ENCODE results near the gene IL17REL. TPM values are rescaled to one million over a fixed set of nuclear protein-coding genes. Genes with fewer than 3 reads are reported as not detected.

IL17REL gene
- total and polyA plus RNA-seq, 2 of the 13 experiments (the other 11 are each of a cell fraction or from before 2014, with no cell fraction given) = not detected

- H2AFZ ChIP-seq (ENCODE audit: low read length) = no peak overlapping the region
- ATAC-seq (no peak), FAIRE-seq (no peak), DNase-seq (ENCODE audit: low spot score) (no peak)
- TF ChIP-seq TCF7L2 (IDR thresholded peaks at IDR 0.05; ENCODE audit: low read depth, low read length) = no peak
- no peak for TF ChIP-seq ZSCAN9 (CRISPR knock-in tag; IDR thresholded peaks at IDR 0.05; ENCODE audit: borderline replicate concordance)
- no peak for TF ChIP-seq KLF9 (CRISPR knock-in tag; IDR thresholded peaks at IDR 0.05; ENCODE audit: low read depth)
- no peak for TF ChIP-seq ZZZ3 (CRISPR knock-in tag; IDR thresholded peaks at IDR 0.05; ENCODE audit: borderline replicate concordance)
- H3K4me1 ChIP-seq (ENCODE audit: insufficient read depth, low read length) = no peaks in the 10 kb centered on the region
- 16% methylated on average over 12 of the region's 17 CpGs for WGBS (ENCODE audit: low lambda C conversion rate)
- in situ Hi-C loops (cut with HindIII; ENCODE audit: extremely low pct_ligation_motif_present, low pct_unique_long_range_greater_than_20kb) (no loop called here), intact Hi-C loops (cut with micrococcal nuclease; ENCODE audit: unreplicated experiment) (no loop called here)
- H3K27ac ChIP-seq (ENCODE audit: extremely low read length, insufficient read depth, low read length) = no peak overlapping the region
- no peak overlapping the region for H3K4me3 ChIP-seq (replicated peaks in 1 of 3; ENCODE audit: insufficient read depth in 1 of 3, low read depth in 2 of 3, low read length in 3 of 3)
- H3K27me3 ChIP-seq (ENCODE audit: control insufficient read depth in 1 of 2, insufficient read depth in 2 of 2, low read length in 2 of 2) = peaks cover 3 to 50% of the 10 kb centered on the region in 2 experiments
- no peaks in the 10 kb centered on the region for H3K36me3 ChIP-seq (replicated peaks in 1 of 2; ENCODE audit: control insufficient read depth in 1 of 2, insufficient read depth in 2 of 2, low read length in 2 of 2)
- no peak overlapping the region for H3K9ac ChIP-seq (ENCODE audit: insufficient read depth, low read depth, low read length)
- H4K20me1 ChIP-seq (ENCODE audit: insufficient read depth, low read length) = no peaks in the 10 kb centered on the region
- CTCF ChIA-PET (ENCODE audit: low intra/inter-chr PET ratio, low total read pairs) = no interaction called here
- no peaks in the 10 kb centered on the region for H3K79me2 ChIP-seq (ENCODE audit: insufficient read depth, low read length)
- H3K4me2 ChIP-seq (ENCODE audit: low read depth, low read length) = no peak overlapping the region
- no peaks in the 10 kb centered on the region for H3K9me3 ChIP-seq (ENCODE audit: low read length)
- POLR2A ChIA-PET = no interaction called here
- no TSS peak for BruUV-seq (replicated peaks)
Measured at GRCh38 chr22:50041361-50042065, 28.9 kb upstream of the IL17REL start.

GRCh38 chr22:50040717-50041116 is 28.2 kb upstream of the IL17REL start:
- no TSS peak for BruUV-seq (replicated peaks)
- intact Hi-C loops (cut with micrococcal nuclease; ENCODE audit: unreplicated experiment) = no loop called here
- POLR2A ChIA-PET = no interaction called here
- FAIRE-seq (no peak), DNase-seq (ENCODE audit: low spot score) (no peak), ATAC-seq (no peak)
- Histone ChIP-seq H4K20me1 (ENCODE audit: insufficient read depth, low read length) (no peaks in the 10 kb centered on the region), H3K9ac (ENCODE audit: insufficient read depth, low read depth, low read length) (no peak overlapping the region), H3K36me3 (replicated peaks in 1 of 2; ENCODE audit: control insufficient read depth in 1 of 2, insufficient read depth in 2 of 2, low read length in 2 of 2) (no peaks in the 10 kb centered on the region), H3K79me2 (ENCODE audit: insufficient read depth, low read length) (no peaks in the 10 kb centered on the region), H3K4me1 (ENCODE audit: insufficient read depth, low read length) (no peaks in the 10 kb centered on the region), H3K4me2 (ENCODE audit: low read depth, low read length) (no peak overlapping the region), H3K27ac (ENCODE audit: extremely low read length, insufficient read depth, low read length) (no peak overlapping the region), H2AFZ (ENCODE audit: low read length) (no peak overlapping the region), H3K4me3 (replicated peaks in 1 of 3; ENCODE audit: insufficient read depth in 1 of 3, low read depth in 2 of 3, low read length in 3 of 3) (no peak overlapping the region), H3K27me3 (ENCODE audit: control insufficient read depth in 1 of 2, insufficient read depth in 2 of 2, low read length in 2 of 2) (peaks cover 4 to 50% of the 10 kb centered on the region in 2 experiments), H3K9me3 (ENCODE audit: low read length) (no peaks in the 10 kb centered on the region)
- in situ Hi-C loops (cut with HindIII; ENCODE audit: extremely low pct_ligation_motif_present, low pct_unique_long_range_greater_than_20kb) = no loop called here
- CTCF ChIA-PET (ENCODE audit: low intra/inter-chr PET ratio, low total read pairs) = no interaction called here
- TF ChIP-seq SP4 (CRISPR knock-in tag; IDR thresholded peaks at IDR 0.05) (no peak), CBX5 (CRISPR knock-in tag; IDR thresholded peaks at IDR 0.05; ENCODE audit: borderline replicate concordance) (no peak), TCF7L2 (IDR thresholded peaks at IDR 0.05; ENCODE audit: low read depth, low read length) (no peak)
- 55% methylated on average over 5 of the region's 7 CpGs for WGBS (ENCODE audit: low lambda C conversion rate)

Measured in HepG2 (cell line).